ENCODE data around the gene SIGLEC7. TPM values are rescaled to one million over a fixed set of nuclear protein-coding genes. Genes with fewer than 3 reads are reported as not detected.

The SIGLEC7 gene
- 1 to 10 TPM in 2 of 5 donors, under 1 TPM in 2, not detected in 1; 0.30 to 3.3 (median 1.0) TPM for total RNA-seq
- total RNA-seq (2013): 1.9 TPM
- 0 to 2.1 (median 0.11) reads per million in 29 experiments for total RNA-seq

DNA sequence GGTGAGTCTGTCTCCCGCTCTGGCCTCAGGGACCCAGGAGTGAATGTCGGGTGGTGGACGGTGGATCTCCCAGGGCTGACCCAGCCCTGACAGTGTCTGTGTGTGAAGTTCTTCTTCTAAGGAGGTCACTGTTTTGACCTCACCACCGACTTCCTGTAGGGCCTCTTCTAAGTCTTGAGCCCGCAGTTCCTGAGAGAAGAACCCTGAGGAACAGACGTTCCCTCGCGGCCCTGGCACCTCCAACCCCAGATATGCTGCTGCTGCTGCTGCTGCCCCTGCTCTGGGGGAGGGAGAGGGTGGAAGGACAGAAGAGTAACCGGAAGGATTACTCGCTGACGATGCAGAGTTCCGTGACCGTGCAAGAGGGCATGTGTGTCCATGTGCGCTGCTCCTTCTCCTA lies at the start of gene SIGLEC7:
SIGLEC7 (plus strand) TSS at position 183 of the 400 bp plus-strand sequence; CDS start at position 252, 69 bp downstream.
- DNase-seq: no peak
- peak within 1 kb of the TSS in 1 of 3 donors; percentile 41 for H3K4me3 Mint-ChIP-seq

GRCh38 chr19:51093101-51093500 lies 49.0 kb upstream of the SIGLEC7 start:
- Histone ChIP-seq H3K27ac (ENCODE audit: low read length) (no peak overlapping the region), H3K4me1 (ENCODE audit: control insufficient read depth in 1 of 2, extremely low read depth in 1 of 2, insufficient read depth in 2 of 2, low read length in 2 of 2) (peaks cover 3 to 18% of the 10 kb centered on the region in 2 experiments), H3K36me3 (ENCODE audit: control insufficient read depth in 2 of 2, extremely low read depth in 1 of 2, insufficient read depth in 1 of 2, low read length in 1 of 2) (peaks cover 2 to 5% of the 10 kb centered on the region in 2 donors), H3K4me3 (ENCODE audit: control insufficient read depth in 1 of 2, extremely low read depth in 1 of 2, low read length in 1 of 2) (no peak overlapping the region), H3K9me3 (no peaks in the 10 kb centered on the region), H3K27me3 (replicated peaks in 1 of 2; ENCODE audit: control insufficient read depth in 2 of 2, extremely low read depth in 1 of 2, insufficient read depth in 2 of 2, low read length in 1 of 2) (no peaks in the 10 kb centered on the region)
- DNase-seq: no peak
- Mint-ChIP-seq H3K4me1 (peaks cover 14 to 17% (median 17%) of the 10 kb centered on the region in 3 donors), H3K27ac (no peak overlapping the region), H3K4me3 (no peak overlapping the region), H3K36me3 (peaks cover 8% of the 10 kb centered on the region), H3K27me3 (no peaks in the 10 kb centered on the region), H3K9me3 (no peaks in the 10 kb centered on the region)
- POLR2A ChIA-PET: no interaction called here
- ATAC-seq (replicated peaks in 1 of 4): no peak
- CTCF ChIA-PET: no interaction called here
- whole genome bisulfite sequencing (ENCODE audit: insufficient coverage): 95% methylated on average over 4 of the region's 8 CpGs

More for the DNA sequence above, at the start of gene SIGLEC7:
- Histone ChIP-seq H3K4me3 (ENCODE audit: control insufficient read depth in 1 of 2, extremely low read depth in 1 of 2, low read length in 1 of 2) (no peak within 1 kb of the TSS), H3K27me3 (replicated peaks in 1 of 2; ENCODE audit: control insufficient read depth in 2 of 2, extremely low read depth in 1 of 2, insufficient read depth in 2 of 2, low read length in 1 of 2) (peaks cover 0 to 31% of the 10 kb centered on the region in 2 experiments), H3K4me1 (ENCODE audit: control insufficient read depth in 1 of 2, extremely low read depth in 1 of 2, insufficient read depth in 2 of 2, low read length in 2 of 2) (peaks cover 3 to 24% of the 10 kb centered on the region in 2 experiments), H3K9me3 (no peaks in the 10 kb centered on the region), H3K36me3 (ENCODE audit: control insufficient read depth in 2 of 2, extremely low read depth in 1 of 2, insufficient read depth in 1 of 2, low read length in 1 of 2) (no peaks in the 10 kb centered on the region), H3K27ac (ENCODE audit: low read length) (no peak within 1 kb of the TSS)
- H3K27ac Mint-ChIP-seq: peak within 1 kb of the TSS in 1 of 2 donors; percentile 46
- no peaks in the 10 kb centered on the region for H3K36me3 Mint-ChIP-seq
- CTCF ChIA-PET: no interaction called here
- POLR2A ChIA-PET: no interaction called here
- peaks cover 16 to 30% (median 22%) of the 10 kb centered on the region in 3 donors for H3K4me1 Mint-ChIP-seq
- no peaks in the 10 kb centered on the region for H3K9me3 Mint-ChIP-seq
- WGBS (ENCODE audit: insufficient coverage): 87% methylated on average over 11 of the region's 14 CpGs
- ATAC-seq (replicated peaks in 1 of 4): no peak
- peaks cover 0 to 18% of the 10 kb centered on the region in 2 donors for H3K27me3 Mint-ChIP-seq

DNA sequence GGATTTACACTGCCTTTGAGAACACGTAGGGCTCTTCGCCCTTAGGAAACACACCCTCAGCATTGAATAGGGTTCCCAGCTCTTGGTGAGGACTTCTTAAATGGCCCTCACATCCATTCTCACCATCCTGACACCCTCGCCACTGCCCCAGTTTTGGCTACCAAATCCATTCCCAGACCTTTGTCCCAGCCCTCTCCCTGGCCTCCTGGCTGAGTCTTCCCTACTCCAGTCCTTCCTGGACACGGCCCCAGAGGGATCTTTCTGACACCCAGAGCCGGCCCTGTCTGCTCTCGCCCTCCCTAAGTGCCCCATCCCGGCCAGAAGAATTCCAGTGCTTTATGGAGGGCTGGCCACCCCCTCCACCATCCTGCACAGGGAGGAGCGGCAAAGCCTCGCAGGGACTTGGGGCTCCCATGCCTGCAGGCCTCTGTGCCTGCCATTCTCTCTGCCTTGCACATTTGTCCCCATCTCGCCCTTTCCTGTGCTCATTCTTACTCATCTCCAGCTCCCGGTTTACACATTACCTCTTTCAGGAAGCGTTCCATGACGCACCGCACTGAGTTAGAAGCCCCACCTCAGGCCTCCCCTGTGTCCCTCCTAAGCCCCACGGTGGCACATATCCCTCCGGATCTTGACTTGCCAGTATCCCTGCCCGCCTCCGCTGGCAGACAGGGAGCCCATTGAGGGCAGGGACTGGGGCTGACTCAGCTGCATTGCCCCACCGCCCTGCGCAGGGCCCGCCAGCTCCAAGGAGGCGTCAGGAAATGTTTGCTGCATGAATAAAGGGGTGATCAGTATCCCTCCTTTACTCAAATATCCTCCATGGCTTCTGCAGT lies 48.4 kb upstream of the SIGLEC7 start:
- H3K4me3 Mint-ChIP-seq: no peak overlapping the region
- Histone ChIP-seq H3K27ac (ENCODE audit: low read length) (no peak overlapping the region), H3K4me3 (ENCODE audit: control insufficient read depth in 1 of 2, extremely low read depth in 1 of 2, low read length in 1 of 2) (no peak overlapping the region), H3K36me3 (ENCODE audit: control insufficient read depth in 2 of 2, extremely low read depth in 1 of 2, insufficient read depth in 1 of 2, low read length in 1 of 2) (peaks cover 2 to 8% of the 10 kb centered on the region in 2 donors), H3K9me3 (no peaks in the 10 kb centered on the region), H3K27me3 (replicated peaks in 1 of 2; ENCODE audit: control insufficient read depth in 2 of 2, extremely low read depth in 1 of 2, insufficient read depth in 2 of 2, low read length in 1 of 2) (no peaks in the 10 kb centered on the region), H3K4me1 (ENCODE audit: control insufficient read depth in 1 of 2, extremely low read depth in 1 of 2, insufficient read depth in 2 of 2, low read length in 2 of 2) (peaks cover 3 to 20% of the 10 kb centered on the region in 2 experiments)
- peaks cover 14 to 17% (median 17%) of the 10 kb centered on the region in 3 donors for H3K4me1 Mint-ChIP-seq
- ATAC-seq (replicated peaks in 1 of 4) (no peak), DNase-seq (no peak)
- 86% methylated on average over 14 of the region's 22 CpGs for WGBS (ENCODE audit: insufficient coverage)
- H3K27me3 Mint-ChIP-seq: no peaks in the 10 kb centered on the region
- no peaks in the 10 kb centered on the region for H3K9me3 Mint-ChIP-seq
- H3K36me3 Mint-ChIP-seq: peaks cover 8% of the 10 kb centered on the region
- ChIA-PET CTCF (no interaction called here), POLR2A (no interaction called here)
- no peak overlapping the region for H3K27ac Mint-ChIP-seq

DNA sequence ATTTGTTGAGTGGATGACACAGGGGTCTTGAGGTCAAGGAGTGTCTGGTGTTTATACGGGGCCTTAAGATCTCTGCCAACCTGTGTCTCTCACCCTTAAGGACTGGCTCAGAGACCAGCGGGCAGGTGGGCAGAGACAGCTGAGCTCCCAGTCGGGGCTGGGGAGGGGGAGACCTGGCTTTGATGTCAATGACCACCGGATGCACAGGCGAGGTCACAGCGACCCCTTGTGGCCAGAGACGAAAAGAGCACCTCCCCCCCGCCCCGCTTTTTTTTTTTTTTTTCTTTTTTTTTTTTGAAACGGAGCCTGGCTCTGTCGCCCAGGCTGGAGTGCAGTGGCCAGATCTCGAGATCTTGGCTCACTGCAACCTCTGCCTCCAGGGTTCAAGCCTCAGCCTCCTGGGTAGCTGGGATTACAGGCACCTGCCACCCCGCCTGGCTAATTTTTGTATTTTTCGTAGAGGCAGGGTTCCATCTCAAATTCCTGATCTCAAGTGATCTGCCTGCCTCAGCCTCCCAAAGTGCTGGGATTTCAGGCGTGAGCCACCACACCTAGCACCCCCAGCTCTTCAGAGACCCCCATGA lies 47.3 kb upstream of the SIGLEC7 start:
- no peaks in the 10 kb centered on the region for H3K27me3 ChIP-seq (replicated peaks in 1 of 2; ENCODE audit: control insufficient read depth in 2 of 2, extremely low read depth in 1 of 2, insufficient read depth in 2 of 2, low read length in 1 of 2)
- ChIA-PET CTCF (no interaction called here), POLR2A (no interaction called here)
- H3K9me3 ChIP-seq: no peaks in the 10 kb centered on the region
- no peak overlapping the region for H3K27ac ChIP-seq (ENCODE audit: low read length)
- H3K4me3 Mint-ChIP-seq: no peak overlapping the region
- peaks cover 13% of the 10 kb centered on the region for H3K36me3 Mint-ChIP-seq
- no peaks in the 10 kb centered on the region for H3K9me3 Mint-ChIP-seq
- peak in 19 of 35 experiments; percentile 9 to 61 (median 21) for DNase-seq
- H3K27ac Mint-ChIP-seq: no peak overlapping the region
- WGBS (ENCODE audit: insufficient coverage): 46% methylated on average over 9 of the region's 15 CpGs
- peaks cover 2 to 12% of the 10 kb centered on the region in 2 donors for H3K36me3 ChIP-seq (ENCODE audit: control insufficient read depth in 2 of 2, extremely low read depth in 1 of 2, insufficient read depth in 1 of 2, low read length in 1 of 2)
- H3K4me1 Mint-ChIP-seq: peaks cover 18 to 23% (median 22%) of the 10 kb centered on the region in 3 donors
- H3K4me1 ChIP-seq (ENCODE audit: control insufficient read depth in 1 of 2, extremely low read depth in 1 of 2, insufficient read depth in 2 of 2, low read length in 2 of 2): peaks cover 3 to 22% of the 10 kb centered on the region in 2 experiments
- H3K27me3 Mint-ChIP-seq: no peaks in the 10 kb centered on the region
- no peak overlapping the region for H3K4me3 ChIP-seq (ENCODE audit: control insufficient read depth in 1 of 2, extremely low read depth in 1 of 2, low read length in 1 of 2)
- ATAC-seq (replicated peaks in 1 of 4): no peak

DNA sequence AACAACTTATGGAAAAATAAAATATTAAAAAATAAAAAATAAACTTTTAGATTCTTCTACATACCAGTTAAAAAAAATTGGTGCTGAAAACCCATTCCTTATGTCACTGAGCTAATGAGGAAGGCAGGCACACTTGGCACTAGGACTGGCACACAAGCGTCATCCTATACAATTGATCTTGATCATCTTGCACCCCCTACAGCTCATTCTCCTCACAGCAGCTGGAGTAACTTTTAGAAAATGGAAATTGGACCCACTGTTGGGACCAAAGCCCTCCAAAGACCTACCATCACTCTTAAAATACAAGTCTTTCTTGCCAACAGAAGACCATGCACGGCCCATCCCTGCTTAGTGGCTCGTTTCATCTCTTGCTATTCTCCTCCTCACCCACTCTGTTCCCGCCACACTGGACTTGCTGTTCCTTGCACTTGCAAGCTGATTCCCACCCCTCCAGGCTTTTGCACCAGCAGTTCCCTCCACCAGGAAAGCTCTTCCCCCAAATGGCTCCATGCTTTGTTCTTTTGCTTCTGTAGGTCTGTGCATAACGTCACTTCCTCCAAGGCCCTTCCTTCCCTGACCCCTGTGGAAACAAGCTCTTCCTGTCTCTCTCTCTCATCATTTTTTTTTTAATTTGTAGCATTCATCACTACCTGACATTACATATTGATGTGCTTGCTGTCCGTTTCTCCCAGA lies 45.5 kb upstream of the SIGLEC7 start:
- peaks cover 3 to 24% of the 10 kb centered on the region in 2 experiments for H3K4me1 ChIP-seq (ENCODE audit: control insufficient read depth in 1 of 2, extremely low read depth in 1 of 2, insufficient read depth in 2 of 2, low read length in 2 of 2)
- POLR2A ChIA-PET: interaction anchor here in 1 of 2 donors (0.6 kb wide), 1 partner anchor 50 kb away, joined by 3 read pairs; no protein-coding TSS in a partner anchor
- CTCF ChIA-PET: interaction anchor here (0.5 to 0.6 kb wide), 3 partner anchors 12 to 472 kb away, joined by 3 to 4 read pairs (median 3); partner anchors contain the start of gene CTU1 (in 1 of the 2)
- H3K27me3 Mint-ChIP-seq: no peaks in the 10 kb centered on the region
- WGBS (ENCODE audit: insufficient coverage): 86% methylated on average over 5 of the region's 6 CpGs
- no peak overlapping the region for H3K4me3 Mint-ChIP-seq
- peak overlapping the region; percentile 47 to 76 for H3K27ac Mint-ChIP-seq
- H3K9me3 ChIP-seq: no peaks in the 10 kb centered on the region
- peaks cover 2 to 22% of the 10 kb centered on the region in 2 donors for H3K36me3 ChIP-seq (ENCODE audit: control insufficient read depth in 2 of 2, extremely low read depth in 1 of 2, insufficient read depth in 1 of 2, low read length in 1 of 2)
- DNase-seq: no peak
- no peak overlapping the region for H3K27ac ChIP-seq (ENCODE audit: low read length)
- no peak overlapping the region for H3K4me3 ChIP-seq (ENCODE audit: control insufficient read depth in 1 of 2, extremely low read depth in 1 of 2, low read length in 1 of 2)
- no peaks in the 10 kb centered on the region for H3K27me3 ChIP-seq (replicated peaks in 1 of 2; ENCODE audit: control insufficient read depth in 2 of 2, extremely low read depth in 1 of 2, insufficient read depth in 2 of 2, low read length in 1 of 2)
- no peaks in the 10 kb centered on the region for H3K9me3 Mint-ChIP-seq
- ATAC-seq (replicated peaks in 1 of 4): no peak
- peaks cover 17% of the 10 kb centered on the region for H3K36me3 Mint-ChIP-seq
- H3K4me1 Mint-ChIP-seq: peaks cover 23 to 28% (median 27%) of the 10 kb centered on the region in 3 donors
